ENCODE results near the gene ZSWIM5. TPM values are rescaled to one million over a fixed set of nuclear protein-coding genes. Genes with fewer than 3 reads are reported as not detected.

ZSWIM5 gene
- total and polyA plus RNA-seq, 2 of the 8 experiments (the other 6 are each of a cell fraction or from before 2014, with no cell fraction given) = 2.5 to 3.9 TPM

DNA sequence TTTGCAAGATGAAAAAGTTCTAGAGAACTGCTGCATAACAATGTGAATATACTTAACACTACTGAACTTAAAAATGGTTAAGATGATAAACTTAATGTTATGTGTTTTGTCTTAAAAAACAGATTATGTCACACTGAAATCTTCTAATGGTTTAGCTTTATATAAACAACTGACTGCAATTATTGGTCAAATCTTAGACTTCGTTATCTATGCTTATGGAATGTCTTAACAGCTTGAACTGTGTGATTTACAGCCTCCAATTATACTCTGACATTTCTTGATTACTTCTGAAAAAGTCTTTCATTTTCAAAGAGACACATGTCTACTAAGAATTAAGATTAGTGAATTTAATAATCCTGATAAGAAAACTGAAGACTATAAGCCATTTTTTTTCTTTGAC, 71.1 kb downstream of the ZSWIM5 start (continued):
- TF ChIP-seq, protein P1, sequence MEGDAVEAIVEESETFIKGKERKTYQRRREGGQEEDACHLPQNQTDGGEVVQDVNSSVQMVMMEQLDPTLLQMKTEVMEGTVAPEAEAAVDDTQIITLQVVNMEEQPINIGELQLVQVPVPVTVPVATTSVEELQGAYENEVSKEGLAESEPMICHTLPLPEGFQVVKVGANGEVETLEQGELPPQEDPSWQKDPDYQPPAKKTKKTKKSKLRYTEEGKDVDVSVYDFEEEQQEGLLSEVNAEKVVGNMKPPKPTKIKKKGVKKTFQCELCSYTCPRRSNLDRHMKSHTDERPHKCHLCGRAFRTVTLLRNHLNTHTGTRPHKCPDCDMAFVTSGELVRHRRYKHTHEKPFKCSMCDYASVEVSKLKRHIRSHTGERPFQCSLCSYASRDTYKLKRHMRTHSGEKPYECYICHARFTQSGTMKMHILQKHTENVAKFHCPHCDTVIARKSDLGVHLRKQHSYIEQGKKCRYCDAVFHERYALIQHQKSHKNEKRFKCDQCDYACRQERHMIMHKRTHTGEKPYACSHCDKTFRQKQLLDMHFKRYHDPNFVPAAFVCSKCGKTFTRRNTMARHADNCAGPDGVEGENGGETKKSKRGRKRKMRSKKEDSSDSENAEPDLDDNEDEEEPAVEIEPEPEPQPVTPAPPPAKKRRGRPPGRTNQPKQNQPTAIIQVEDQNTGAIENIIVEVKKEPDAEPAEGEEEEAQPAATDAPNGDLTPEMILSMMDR (IDR thresholded peaks at IDR 0.05; ENCODE audit: control extremely low read depth in 1 of 3, insufficient read depth in 1 of 3, low read depth in 1 of 3, low read length in 3 of 3) = no peak
- TF ChIP-seq SP2 (IDR thresholded peaks at IDR 0.05; ENCODE audit: low read length) (no peak), CHD2 (IDR thresholded peaks at IDR 0.05; ENCODE audit: low read length) (no peak)
